ENCODE measurements around the gene PPP2R2D. TPM values are rescaled to one million over a fixed set of nuclear protein-coding genes. Genes with fewer than 3 reads are reported as not detected.

The PPP2R2D gene
- total RNA-seq, 4 donors from 2014 or later = 23.9 to 48.6 (median 36.7) TPM

DNA sequence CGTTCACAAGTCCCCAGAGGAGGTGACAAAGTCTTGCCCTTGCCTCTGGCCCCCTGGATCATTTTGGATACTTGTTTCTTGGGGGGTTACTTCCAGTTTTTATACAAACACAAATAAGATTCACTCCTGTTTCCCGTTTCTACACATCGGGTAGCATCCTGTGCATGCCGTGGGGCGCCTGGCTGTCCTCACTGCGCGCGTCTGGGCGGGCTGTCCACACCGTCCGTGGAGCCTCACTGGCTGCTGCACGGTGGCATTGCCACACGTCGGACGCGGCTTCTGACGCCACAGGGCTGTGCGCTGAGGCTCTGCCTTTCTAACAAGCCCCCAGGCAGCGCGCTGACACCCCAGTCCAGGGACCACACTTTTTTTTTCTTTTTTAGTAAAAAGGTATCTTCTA lies 62.5 kb downstream of the PPP2R2D start:
- no peak for DNase-seq (ENCODE audit: low spot score in 2 of 2)
- TF ChIP-seq, protein P1, sequence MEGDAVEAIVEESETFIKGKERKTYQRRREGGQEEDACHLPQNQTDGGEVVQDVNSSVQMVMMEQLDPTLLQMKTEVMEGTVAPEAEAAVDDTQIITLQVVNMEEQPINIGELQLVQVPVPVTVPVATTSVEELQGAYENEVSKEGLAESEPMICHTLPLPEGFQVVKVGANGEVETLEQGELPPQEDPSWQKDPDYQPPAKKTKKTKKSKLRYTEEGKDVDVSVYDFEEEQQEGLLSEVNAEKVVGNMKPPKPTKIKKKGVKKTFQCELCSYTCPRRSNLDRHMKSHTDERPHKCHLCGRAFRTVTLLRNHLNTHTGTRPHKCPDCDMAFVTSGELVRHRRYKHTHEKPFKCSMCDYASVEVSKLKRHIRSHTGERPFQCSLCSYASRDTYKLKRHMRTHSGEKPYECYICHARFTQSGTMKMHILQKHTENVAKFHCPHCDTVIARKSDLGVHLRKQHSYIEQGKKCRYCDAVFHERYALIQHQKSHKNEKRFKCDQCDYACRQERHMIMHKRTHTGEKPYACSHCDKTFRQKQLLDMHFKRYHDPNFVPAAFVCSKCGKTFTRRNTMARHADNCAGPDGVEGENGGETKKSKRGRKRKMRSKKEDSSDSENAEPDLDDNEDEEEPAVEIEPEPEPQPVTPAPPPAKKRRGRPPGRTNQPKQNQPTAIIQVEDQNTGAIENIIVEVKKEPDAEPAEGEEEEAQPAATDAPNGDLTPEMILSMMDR (IDR thresholded peaks at IDR 0.05) = no peak
- TF ChIP-seq POLR2A (IDR thresholded peaks at IDR 0.05) = no peak
- no peak overlapping the region for H3K4me3 ChIP-seq (ENCODE audit: low read depth, poor library complexity, severe bottlenecking)
- intact Hi-C loops (cut with DNase I; ENCODE audit: low total_unique reads) = no loop called here
- 92 to 94% methylated on average over 20 of the region's 20 CpGs for WGBS, 2 donors

DNA sequence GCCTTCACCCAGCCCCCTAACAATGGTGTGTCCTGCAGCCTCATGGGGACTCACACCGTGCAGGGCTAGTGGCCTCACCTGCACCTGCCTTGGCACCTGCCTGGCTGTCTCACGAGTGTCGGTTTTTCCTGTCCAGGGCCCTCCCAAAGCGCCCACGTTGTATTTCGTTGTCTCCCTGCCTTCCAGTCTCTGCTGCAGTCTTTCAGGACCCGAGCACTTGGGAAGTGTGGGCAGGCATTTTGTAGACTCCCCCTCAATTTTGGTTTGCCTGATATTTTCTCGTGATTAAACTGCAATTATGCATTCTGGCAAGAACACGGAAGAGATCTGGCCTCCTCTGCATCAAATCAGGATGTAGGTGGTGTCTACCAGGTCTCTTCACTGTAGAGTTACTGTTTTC lies 63.0 kb downstream of the PPP2R2D start:
- no peak for DNase-seq (ENCODE audit: low spot score in 2 of 2)
- intact Hi-C loops (cut with DNase I; ENCODE audit: low total_unique reads) = no loop called here
- TF ChIP-seq, protein P1 (IDR thresholded peaks at IDR 0.05) = no peak
- TF ChIP-seq POLR2A (IDR thresholded peaks at IDR 0.05) = no peak
- no peak overlapping the region for H3K4me3 ChIP-seq (ENCODE audit: low read depth, poor library complexity, severe bottlenecking)
- WGBS, 2 donors = 81 to 86% methylated on average over 9 of the region's 9 CpGs

DNA sequence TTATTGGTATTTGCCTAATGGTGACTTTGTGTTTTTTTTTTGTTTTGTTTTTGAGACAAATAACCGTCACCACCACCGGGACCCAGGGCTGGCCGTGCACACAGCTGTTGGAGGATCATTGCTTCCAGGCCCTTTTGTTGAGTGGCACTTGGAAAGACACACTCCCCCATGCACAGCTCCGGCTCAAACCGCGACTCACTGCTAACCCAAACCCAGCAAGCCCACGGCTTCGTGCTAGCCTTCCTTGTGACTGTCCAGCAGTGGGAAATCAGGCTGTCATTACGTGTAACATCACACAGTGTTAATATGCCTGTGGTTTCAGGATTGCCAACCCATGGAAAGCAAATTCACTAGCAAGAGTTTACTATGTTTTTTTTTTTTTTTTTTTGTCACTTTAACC lies 63.5 kb downstream of the PPP2R2D start:
- DNase-seq (ENCODE audit: low spot score in 2 of 2) = no peak
- intact Hi-C loops (cut with DNase I; ENCODE audit: low total_unique reads) = no loop called here
- no peak overlapping the region for H3K4me3 ChIP-seq (ENCODE audit: low read depth, poor library complexity, severe bottlenecking)
- TF ChIP-seq POLR2A (IDR thresholded peaks at IDR 0.05) = no peak
- TF ChIP-seq, protein P1 (IDR thresholded peaks at IDR 0.05) = no peak
- WGBS, 2 donors = 92 to 94% methylated on average over 9 of the region's 9 CpGs

DNA sequence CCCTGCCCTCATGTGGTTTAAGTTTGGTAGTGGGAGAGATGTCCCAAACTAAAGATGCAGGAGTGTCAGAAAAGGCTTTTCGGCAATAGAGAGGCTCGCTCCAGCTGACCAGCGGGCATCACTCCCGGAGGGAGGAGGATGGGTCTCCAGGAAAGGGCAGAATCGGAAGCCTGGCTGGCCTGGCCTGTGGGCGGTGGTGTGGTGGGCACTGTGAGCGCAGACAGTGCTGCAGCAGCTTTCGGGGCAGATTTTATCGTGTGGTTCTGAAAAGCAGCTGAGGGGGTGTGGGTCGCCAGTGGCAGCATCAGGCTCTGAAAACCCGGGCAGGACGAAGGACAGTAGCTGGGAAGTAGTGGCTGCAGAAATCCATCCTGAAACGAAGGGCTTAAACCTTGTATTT lies 68.1 kb downstream of the PPP2R2D start:
- TF ChIP-seq, protein P1 (IDR thresholded peaks at IDR 0.05) = no peak
- no peak for TF ChIP-seq POLR2A (IDR thresholded peaks at IDR 0.05)
- DNase-seq (ENCODE audit: low spot score in 2 of 2) = no peak
- 96% methylated on average over 13 of the region's 13 CpGs for WGBS, 2 donors
- no peak overlapping the region for H3K4me3 ChIP-seq (ENCODE audit: low read depth, poor library complexity, severe bottlenecking)
- intact Hi-C loops (cut with DNase I; ENCODE audit: low total_unique reads) = no loop called here

DNA sequence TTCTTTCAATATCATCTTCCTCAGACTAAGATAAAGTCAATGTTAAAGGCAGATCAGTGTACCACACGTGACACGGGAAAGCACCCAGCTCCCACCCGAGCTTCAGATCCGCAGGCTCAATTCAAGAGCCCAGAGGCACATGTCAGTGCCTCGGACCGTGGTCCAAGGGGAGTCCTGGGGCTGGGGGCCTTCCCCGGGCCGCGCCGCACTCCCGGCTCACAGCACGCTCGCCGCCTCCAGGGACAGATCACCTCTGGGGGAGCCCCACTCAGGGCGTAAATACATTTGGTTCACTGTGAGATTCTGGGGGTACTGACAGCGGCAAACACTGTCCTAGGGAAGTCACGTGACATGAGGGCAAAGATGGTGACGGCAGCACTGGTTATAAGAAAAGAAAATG lies 70.1 kb downstream of the PPP2R2D start:
- DNase-seq (ENCODE audit: low spot score in 2 of 2) = no peak
- intact Hi-C loops (cut with DNase I; ENCODE audit: low total_unique reads) = no loop called here
- TF ChIP-seq POLR2A (IDR thresholded peaks at IDR 0.05) = no peak
- TF ChIP-seq, protein P1 (IDR thresholded peaks at IDR 0.05) = no peak
- H3K4me3 ChIP-seq (ENCODE audit: low read depth, poor library complexity, severe bottlenecking) = no peak overlapping the region
- 96% methylated on average over 18 of the region's 18 CpGs for WGBS, 2 donors

DNA sequence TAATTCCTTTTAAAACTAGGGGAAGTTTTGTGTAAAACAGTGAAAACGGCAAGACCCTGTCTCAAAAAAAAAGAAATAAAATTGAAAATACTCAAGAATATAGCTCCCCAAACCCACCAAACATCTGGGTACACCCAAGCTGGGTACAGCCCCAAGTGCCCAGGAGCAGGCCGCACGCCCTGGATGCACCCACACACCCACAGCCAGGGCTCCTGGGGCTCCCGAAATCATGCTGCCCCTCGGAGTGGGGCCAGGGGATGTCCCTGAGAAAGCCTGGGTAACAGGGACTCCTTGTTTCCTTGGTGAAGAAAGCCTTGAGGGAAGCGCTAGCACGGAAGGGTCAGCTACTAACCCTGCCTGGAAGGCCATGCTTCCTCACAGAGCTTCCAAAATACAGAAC lies 70.8 kb downstream of the PPP2R2D start:
- 94 to 96% methylated on average over 7 of the region's 7 CpGs for WGBS, 2 donors
- TF ChIP-seq, protein P1 (IDR thresholded peaks at IDR 0.05) = no peak
- no peak for TF ChIP-seq POLR2A (IDR thresholded peaks at IDR 0.05)
- H3K4me3 ChIP-seq (ENCODE audit: low read depth, poor library complexity, severe bottlenecking) = no peak overlapping the region
- no peak for DNase-seq (ENCODE audit: low spot score in 2 of 2)
- intact Hi-C loops (cut with DNase I; ENCODE audit: low total_unique reads) = no loop called here

All from lower leg skin (tissue), 4 donors.